DND-41 (cell line): ENCODE data around the gene IDS.

ENCODE experiments used
- CTCF ChIP-seq: IDR thresholded peaks from 2 replicates; pipeline ENCODE4 v1.5.1; 2012; ENCODE audit warnings: borderline replicate concordance, low read length, moderate library complexity, mild to moderate bottlenecking; ENCODE audit not compliant: poor library complexity, severe bottlenecking; ENCODE audit errors: extremely low read depth
- EZH2 ChIP-seq: IDR thresholded peaks from 3 replicates; pipeline ENCODE4 v1.6.1; 2012; ENCODE audit warnings: borderline replicate concordance, low read depth, mild to moderate bottlenecking, moderate library complexity, low read length, inconsistent platforms; ENCODE audit not compliant: severe bottlenecking

GRCh38 chrX:149467461-149467860, 37.6 kb downstream of the IDS start:
- TF ChIP-seq CTCF (no peak), EZH2 (no peak)
